ENCODE measurements around the gene CHN2.

The CHN2 gene

GRCh38 chr7:29435167-29435566 is 240.6 kb downstream of the CHN2 start:
- no peak for DNase-seq (ENCODE audit: low spot score)

DNA sequence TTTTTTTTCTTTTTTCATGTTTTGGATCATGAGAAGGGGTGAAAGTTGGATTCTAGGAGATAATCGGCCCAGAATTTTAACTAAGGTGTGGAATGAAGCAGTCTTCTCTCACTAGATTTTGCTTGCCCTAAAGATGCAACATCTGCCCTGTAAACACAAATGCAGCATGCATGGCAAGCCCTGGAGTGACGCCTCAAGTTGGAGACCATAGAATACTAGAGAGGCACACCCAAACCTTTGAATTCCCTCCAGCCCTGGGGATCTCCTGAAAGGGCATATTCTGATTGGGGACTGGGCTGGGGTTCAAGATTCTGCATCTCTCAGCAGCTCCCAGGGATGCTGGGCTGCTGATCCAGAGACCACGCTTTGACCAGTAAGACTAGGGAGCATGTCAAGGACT is 241.3 kb downstream of the CHN2 start:
- no peak for DNase-seq (ENCODE audit: low spot score)

GRCh38 chr7:29442146-29442545 is 247.6 kb downstream of the CHN2 start:
- DNase-seq (ENCODE audit: low spot score) = no peak

DNA sequence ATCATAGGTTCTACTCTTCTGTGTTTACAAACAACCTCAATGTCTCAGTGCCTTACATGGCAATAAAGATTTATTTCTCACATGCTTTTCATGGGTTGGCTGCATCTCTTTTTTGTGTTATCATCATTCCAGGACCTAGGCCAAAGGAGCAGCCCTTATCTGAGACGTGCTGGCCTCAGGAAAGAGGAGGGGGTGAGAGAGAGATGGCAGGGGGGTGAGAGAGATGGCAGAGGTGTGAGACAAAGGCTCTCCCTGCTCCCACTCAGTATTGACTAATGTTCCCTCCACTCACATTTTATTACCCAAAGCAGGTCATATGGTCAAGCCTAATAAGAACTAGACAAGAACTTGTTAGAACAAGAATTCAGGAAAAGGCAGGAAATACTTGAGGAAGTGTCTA is 249.0 kb downstream of the CHN2 start:
- no peak for DNase-seq (ENCODE audit: low spot score)

- DNase-seq (ENCODE audit: low spot score) = no peak
Measured at GRCh38 chr7:29444267-29444666, 249.7 kb downstream of the CHN2 start.

DNA sequence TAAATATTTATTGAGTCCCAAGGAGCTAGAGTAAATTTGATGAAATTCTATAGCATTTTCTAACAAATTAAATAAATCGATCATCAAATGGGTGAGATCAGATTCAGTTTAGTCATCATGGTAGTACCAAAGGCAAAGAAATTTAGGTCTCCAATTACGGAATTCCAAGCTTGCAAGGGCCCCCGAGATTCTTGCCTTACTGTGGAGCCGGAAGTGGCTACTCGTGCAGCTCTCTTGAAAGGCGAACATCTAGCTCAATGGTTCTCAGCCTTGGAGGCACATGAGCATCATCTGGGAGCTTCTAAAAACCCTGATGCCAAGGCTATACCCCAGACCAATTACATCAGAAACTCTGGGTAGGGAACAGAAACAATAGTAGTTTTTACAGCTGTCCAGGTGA is 251.2 kb downstream of the CHN2 start:
- DNase-seq (ENCODE audit: low spot score) = no peak

GRCh38 chr7:29447828-29448227 is 253.3 kb downstream of the CHN2 start:
- DNase-seq (ENCODE audit: low spot score) = no peak

DNA sequence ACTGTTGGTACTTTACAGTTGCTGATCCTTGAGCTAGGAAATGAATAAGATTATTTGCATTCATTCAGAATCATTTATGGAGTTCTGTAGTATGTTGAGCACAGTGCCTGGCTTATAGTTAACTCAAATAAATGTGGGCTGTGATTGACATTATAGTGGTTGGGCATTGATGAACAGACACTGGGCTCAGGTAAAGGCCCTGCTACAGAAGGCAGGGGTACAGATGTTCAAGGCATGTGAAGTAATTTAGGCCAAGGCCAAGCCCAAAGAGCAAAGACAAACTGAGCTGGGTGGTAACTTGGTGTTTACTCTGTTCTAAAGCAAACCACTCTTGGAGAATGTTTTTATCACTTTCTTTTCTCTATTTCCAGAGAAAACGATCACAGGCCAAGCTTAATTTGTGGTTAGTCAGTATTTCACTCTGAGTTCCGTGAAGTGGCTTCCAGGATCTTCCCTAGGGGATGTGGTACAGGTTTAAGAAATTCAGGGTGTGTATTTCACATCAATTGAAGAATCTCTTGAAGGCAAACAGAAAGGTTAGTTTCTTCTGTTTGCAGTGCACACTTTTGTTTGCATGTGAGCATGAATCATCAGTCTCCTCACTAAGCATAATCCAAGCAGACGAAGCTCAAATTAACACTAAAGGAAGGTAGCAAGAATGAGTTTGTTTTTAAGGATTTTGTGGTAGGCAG is 255.1 kb downstream of the CHN2 start:
- no peak for DNase-seq (ENCODE audit: low spot score)

DNA sequence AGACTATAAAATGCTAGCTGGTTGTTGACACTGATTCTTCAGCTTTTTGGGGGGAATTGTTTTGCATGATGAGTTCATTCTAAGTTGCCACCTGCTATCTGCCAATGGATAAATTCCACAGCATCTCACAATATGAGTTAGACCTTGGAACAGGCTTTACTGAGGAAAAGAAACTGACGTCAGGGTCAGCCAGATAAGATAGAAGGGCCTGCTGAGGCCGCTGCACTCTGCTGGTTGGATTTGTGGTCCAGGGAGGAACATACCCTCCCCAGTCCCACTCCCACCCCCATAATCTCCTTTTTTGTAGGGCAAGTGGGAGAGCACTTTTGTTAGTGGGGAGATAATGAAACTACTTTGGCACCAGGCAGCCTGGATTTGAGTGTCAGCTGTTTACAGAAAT is 258.4 kb downstream of the CHN2 start:
- DNase-seq (ENCODE audit: low spot score) = no peak

GRCh38 chr7:29454464-29454863 is 259.9 kb downstream of the CHN2 start:
- no peak for DNase-seq (ENCODE audit: low spot score)

DNA sequence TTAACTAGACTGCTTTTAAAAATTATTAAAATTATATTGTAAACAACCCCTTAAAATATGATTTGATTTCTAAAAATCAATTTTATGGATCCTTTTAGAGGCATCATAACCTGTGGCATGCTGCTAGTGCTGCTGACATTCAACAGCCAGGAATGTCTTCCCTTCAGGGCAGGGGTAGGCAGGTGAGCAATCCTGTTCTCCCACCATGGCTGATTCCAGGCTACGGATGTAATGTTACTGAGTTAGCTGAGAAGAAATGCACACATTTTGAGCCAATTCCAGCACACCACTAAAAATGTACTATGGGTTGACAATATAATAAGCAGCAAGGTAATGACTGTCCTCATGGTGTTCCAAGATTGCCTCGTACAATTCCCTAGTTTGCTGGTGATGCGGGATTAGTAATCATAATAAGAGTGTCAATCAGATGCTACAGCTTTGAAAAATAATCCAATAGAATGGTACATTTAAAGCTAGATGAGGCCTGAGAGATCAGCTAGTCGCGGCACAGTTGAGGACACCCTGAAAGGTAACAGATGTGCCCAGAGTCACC is 260.4 kb downstream of the CHN2 start:
- no peak for DNase-seq (ENCODE audit: low spot score)

- DNase-seq (ENCODE audit: low spot score) = no peak
Measured at GRCh38 chr7:29457141-29457561, 262.6 kb downstream of the CHN2 start.

DNA sequence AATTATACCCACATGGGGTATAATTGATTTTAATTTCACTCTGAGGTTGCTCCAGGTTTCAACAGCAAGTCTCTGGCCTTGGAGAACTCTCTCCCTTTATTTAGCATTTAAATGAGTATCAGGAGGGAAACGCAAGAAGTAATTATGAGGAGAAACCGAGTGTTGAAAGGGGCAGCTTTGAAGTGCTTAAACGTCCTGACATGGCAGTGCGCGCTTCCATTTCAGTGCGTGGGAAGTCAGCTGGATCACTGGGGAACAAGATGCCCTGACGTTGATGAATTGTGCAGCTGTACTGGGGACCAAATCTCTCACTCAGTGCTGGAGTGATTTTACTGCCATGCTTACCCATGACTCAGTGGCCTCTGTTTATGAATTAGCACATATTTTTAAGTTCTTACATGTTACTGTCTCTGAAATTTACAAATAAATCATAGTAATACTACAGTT is 263.0 kb downstream of the CHN2 start:
- DNase-seq (ENCODE audit: low spot score) = no peak

DNA sequence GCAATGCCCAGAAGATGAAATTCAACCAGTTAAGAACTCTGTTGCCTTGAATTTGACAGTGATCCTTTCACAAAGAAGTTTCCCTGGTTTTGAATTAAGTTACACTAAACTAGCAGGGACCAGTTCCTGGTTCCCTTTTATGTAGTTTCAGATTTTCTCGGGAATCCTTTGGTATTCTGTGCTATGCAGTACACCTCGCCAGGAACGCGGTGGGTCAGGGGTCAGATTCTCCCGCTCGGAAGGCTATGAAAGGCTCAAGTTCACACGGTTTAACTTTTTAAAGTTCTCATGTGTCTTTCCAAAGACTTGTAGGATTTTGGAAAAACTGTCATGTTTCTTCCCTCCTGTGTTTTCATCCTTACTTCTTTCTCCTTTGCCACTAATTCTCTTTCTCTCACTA is 264.4 kb downstream of the CHN2 start:
- DNase-seq (ENCODE audit: low spot score) = no peak

DNA sequence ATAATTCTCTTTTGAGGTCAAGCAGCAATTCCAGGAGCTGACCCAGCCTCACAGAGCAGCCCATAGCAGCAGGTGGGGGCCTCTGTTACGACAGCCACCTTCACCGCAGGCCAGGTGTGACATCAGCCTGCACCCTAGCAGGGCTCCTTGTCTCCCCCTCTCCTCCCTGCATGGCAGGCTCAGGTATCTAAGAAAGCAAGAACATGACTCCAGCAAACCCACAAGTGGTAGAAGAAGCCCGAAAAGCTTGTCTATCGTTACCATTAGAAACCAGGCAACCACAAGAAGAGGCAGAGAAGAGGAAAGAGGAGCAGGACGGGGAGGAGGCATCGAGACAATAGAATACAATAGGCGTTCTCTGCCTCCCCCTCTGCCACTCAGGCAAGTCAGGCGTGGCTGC is 265.0 kb downstream of the CHN2 start:
- DNase-seq (ENCODE audit: low spot score) = no peak

GRCh38 chr7:29461996-29462395 is 267.4 kb downstream of the CHN2 start:
- DNase-seq (ENCODE audit: low spot score) = no peak

GRCh38 chr7:29463504-29464158 is 269.1 kb downstream of the CHN2 start:
- DNase-seq (ENCODE audit: low spot score) = no peak

DNA sequence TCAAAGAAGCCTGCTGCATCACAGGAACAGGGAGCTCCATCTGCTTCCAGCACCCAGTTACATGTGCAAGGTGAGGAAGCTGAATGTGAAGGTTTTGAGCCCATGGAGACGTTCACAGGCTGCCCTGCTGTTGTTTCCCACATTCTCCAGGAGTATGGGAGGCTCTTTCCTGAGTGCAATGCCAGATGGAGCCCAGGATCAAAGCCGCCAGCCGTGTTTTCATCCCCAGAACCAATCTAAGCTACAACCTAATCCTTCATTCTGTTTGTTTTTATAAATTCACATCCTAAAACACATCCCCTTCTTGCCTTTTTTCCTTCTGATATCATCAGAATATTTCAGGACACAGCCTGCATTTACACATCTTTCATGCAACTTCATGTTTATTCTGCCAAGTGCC is 270.2 kb downstream of the CHN2 start:
- no peak for DNase-seq (ENCODE audit: low spot score)

GRCh38 chr7:29467193-29467926 is 272.8 kb downstream of the CHN2 start:
- DNase-seq (ENCODE audit: low spot score) = no peak

- DNase-seq (ENCODE audit: low spot score) = no peak
Measured at GRCh38 chr7:29468196-29468595, 273.6 kb downstream of the CHN2 start.

- DNase-seq (ENCODE audit: low spot score) = no peak
Measured at GRCh38 chr7:29469281-29469680, 274.7 kb downstream of the CHN2 start.

DNA sequence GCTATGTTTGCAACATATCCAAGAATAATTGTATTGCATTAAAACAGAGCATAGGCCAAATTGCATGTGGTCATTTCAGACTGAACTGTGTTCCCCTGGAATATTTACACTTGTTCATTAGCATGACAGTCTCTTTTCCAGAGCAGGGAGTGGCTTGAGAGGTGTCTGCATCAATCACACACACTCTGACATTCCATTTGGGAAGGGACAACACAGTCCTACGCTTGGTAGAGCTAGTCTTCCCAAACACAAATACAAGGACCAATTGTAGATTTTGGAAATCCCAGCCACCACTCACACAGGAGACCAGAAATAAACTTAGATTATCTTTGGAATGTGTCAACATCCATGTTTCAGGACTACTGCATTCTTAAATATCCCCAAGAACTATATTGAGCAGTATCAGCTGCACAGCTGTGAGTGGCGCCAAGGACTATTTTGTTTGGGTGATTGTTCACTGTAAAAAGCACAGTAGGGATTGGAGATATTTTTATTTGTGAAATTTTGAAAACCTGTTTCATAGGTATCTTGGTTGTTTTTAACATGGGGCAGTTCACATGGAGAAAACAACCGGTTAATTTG is 275.5 kb downstream of the CHN2 start:
- no peak for DNase-seq (ENCODE audit: low spot score)

Data from hematopoietic multipotent progenitor cell treated with erythropoietin and hydrocortisone succinate and interleukin-3 and kit ligand, for 15 days (in vitro differentiated cells).